ENCODE data around the gene PDZD2. TPM values are rescaled to one million over a fixed set of nuclear protein-coding genes. Genes with fewer than 3 reads are reported as not detected.

Gene PDZD2
- total RNA-seq, 1 donor from 2014 or later: 1.1 TPM

DNA sequence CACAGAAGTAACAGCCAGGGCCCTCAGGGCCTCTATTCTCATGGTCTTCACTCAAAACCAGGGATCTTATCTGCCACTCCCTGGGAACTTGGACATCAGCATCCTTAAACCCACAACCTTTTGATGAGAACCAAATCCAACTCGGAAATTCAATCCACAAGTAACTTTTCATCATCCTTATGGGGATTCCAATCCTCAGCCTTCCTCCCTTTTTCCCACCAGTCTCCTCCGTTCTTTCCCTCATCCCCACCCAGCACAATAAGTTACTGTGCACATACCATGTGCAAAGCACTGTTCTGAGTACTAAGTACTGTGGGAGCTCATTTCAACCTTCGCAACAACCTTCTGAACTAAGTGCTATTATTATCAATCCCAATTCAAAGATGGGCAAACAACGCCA lies 518.1 kb downstream of the PDZD2 start:
- Histone ChIP-seq H3K36me3 (peaks cover 5% of the 10 kb centered on the region), H3K4me1 (peaks cover 24% of the 10 kb centered on the region), H3K4me3 (no peak overlapping the region), H3K9ac (no peak overlapping the region), H3K9me3 (ENCODE audit: low read depth) (no peaks in the 10 kb centered on the region), H2AFZ (replicated peaks) (no peak overlapping the region), H3F3A (ENCODE audit: low read depth) (peaks cover 14% of the 10 kb centered on the region), H3K4me2 (peak overlapping the region; percentile 6), H3K79me2 (ENCODE audit: low read depth) (peaks cover 100% of the 10 kb centered on the region), H3K27me3 (no peaks in the 10 kb centered on the region), H3K27ac (no peak overlapping the region), H4K20me1 (ENCODE audit: low read depth) (peaks cover 80% of the 10 kb centered on the region)
- Mint-ChIP-seq H3K4me3 (no peak overlapping the region), H3K9me3 (peaks cover 21% of the 10 kb centered on the region), H3K27ac (no peak overlapping the region), H3K36me3 (peaks cover 33% of the 10 kb centered on the region), H3K27me3 (ENCODE audit: insufficient read depth, low read depth) (peaks cover 2% of the 10 kb centered on the region), H3K4me1 (no peaks in the 10 kb centered on the region)
- TF ChIP-seq, protein P1, sequence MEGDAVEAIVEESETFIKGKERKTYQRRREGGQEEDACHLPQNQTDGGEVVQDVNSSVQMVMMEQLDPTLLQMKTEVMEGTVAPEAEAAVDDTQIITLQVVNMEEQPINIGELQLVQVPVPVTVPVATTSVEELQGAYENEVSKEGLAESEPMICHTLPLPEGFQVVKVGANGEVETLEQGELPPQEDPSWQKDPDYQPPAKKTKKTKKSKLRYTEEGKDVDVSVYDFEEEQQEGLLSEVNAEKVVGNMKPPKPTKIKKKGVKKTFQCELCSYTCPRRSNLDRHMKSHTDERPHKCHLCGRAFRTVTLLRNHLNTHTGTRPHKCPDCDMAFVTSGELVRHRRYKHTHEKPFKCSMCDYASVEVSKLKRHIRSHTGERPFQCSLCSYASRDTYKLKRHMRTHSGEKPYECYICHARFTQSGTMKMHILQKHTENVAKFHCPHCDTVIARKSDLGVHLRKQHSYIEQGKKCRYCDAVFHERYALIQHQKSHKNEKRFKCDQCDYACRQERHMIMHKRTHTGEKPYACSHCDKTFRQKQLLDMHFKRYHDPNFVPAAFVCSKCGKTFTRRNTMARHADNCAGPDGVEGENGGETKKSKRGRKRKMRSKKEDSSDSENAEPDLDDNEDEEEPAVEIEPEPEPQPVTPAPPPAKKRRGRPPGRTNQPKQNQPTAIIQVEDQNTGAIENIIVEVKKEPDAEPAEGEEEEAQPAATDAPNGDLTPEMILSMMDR (IDR thresholded peaks at IDR 0.05): no peak
- TF ChIP-seq EZH2phosphoT487 (IDR thresholded peaks at IDR 0.05): no peak
- TF ChIP-seq EZH2 (IDR thresholded peaks at IDR 0.05): no peak
- DNase-seq (ENCODE audit: low spot score): no peak

- H3K4me3 Mint-ChIP-seq: no peak overlapping the region
- Histone ChIP-seq H3K36me3 (no peaks in the 10 kb centered on the region), H4K20me1 (ENCODE audit: low read depth) (peaks cover 66% of the 10 kb centered on the region), H3K9me3 (ENCODE audit: low read depth) (no peaks in the 10 kb centered on the region), H3K4me2 (peak overlapping the region; percentile 54), H2AFZ (replicated peaks) (no peak overlapping the region), H3K79me2 (ENCODE audit: low read depth) (peaks cover 100% of the 10 kb centered on the region), H3K27ac (peak overlapping the region; percentile 52), H3K4me1 (peaks cover 24% of the 10 kb centered on the region), H3F3A (ENCODE audit: low read depth) (peaks cover 14% of the 10 kb centered on the region), H3K27me3 (no peaks in the 10 kb centered on the region), H3K9ac (no peak overlapping the region), H3K4me3 (no peak overlapping the region)
- H3K36me3 Mint-ChIP-seq: peaks cover 26% of the 10 kb centered on the region
- peaks cover 2% of the 10 kb centered on the region for H3K27me3 Mint-ChIP-seq (ENCODE audit: insufficient read depth, low read depth)
- no peak for TF ChIP-seq EZH2 (IDR thresholded peaks at IDR 0.05)
- no peak for TF ChIP-seq EZH2phosphoT487 (IDR thresholded peaks at IDR 0.05)
- TF ChIP-seq, protein P1 (IDR thresholded peaks at IDR 0.05): no peak
- H3K9me3 Mint-ChIP-seq: peaks cover 20% of the 10 kb centered on the region
- no peak overlapping the region for H3K27ac Mint-ChIP-seq
- H3K4me1 Mint-ChIP-seq: no peaks in the 10 kb centered on the region
- no peak for DNase-seq (ENCODE audit: low spot score)
Measured at GRCh38 chr5:32158679-32158975, 519.7 kb downstream of the PDZD2 start.

DNA sequence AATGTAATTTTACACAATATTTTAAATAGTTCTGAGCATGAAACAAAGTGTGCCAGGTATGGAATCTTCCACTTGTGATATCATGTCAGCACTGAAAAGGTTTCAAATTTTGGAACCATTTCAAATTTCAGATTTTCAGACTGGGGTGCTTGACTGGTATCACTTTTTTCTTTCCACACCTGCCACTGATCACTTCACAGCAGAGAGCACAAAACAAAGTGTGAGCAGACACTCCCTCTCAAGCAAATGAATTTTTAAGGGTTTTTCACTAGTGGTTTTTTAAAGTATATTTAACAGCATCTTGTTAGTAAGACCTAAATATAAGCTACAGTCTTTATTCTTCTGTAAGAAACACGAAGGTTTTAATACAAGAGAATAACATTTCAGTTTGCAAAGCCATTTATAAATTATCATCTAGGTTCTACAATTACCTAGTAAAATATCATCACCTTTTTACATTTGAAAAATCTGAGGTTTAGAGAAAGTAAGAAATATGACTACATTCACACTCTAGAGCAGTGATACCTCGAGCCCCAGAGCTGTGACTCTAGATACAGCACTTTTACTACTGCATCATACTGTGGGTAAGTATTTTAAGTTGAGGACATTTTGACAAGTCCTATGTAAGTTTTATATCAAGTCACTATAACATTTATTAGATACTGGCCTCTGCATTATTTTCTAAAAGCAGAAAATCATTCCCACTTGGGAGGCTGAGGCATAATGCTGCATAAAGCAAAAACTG lies 520.6 kb downstream of the PDZD2 start:
- Histone ChIP-seq H3K9ac (no peak overlapping the region), H4K20me1 (ENCODE audit: low read depth) (peaks cover 57% of the 10 kb centered on the region), H3K27me3 (no peaks in the 10 kb centered on the region), H3K4me1 (peaks cover 24% of the 10 kb centered on the region), H3K79me2 (ENCODE audit: low read depth) (peaks cover 100% of the 10 kb centered on the region), H3F3A (ENCODE audit: low read depth) (peaks cover 14% of the 10 kb centered on the region), H3K4me3 (no peak overlapping the region), H3K9me3 (ENCODE audit: low read depth) (no peaks in the 10 kb centered on the region), H3K4me2 (no peak overlapping the region), H3K27ac (peak overlapping the region; percentile 52), H2AFZ (replicated peaks) (no peak overlapping the region), H3K36me3 (no peaks in the 10 kb centered on the region)
- Mint-ChIP-seq H3K27ac (no peak overlapping the region), H3K36me3 (peaks cover 26% of the 10 kb centered on the region), H3K9me3 (peaks cover 14% of the 10 kb centered on the region), H3K4me1 (no peaks in the 10 kb centered on the region), H3K4me3 (no peak overlapping the region), H3K27me3 (ENCODE audit: insufficient read depth, low read depth) (peaks cover 2% of the 10 kb centered on the region)
- no peak for DNase-seq (ENCODE audit: low spot score)
- TF ChIP-seq EZH2 (IDR thresholded peaks at IDR 0.05): no peak
- no peak for TF ChIP-seq EZH2phosphoT487 (IDR thresholded peaks at IDR 0.05)
- TF ChIP-seq, protein P1 (IDR thresholded peaks at IDR 0.05): no peak

Measured in neural progenitor cell (in vitro differentiated cells).